Measurements from ENCODE around the gene ICOS.

DNA sequence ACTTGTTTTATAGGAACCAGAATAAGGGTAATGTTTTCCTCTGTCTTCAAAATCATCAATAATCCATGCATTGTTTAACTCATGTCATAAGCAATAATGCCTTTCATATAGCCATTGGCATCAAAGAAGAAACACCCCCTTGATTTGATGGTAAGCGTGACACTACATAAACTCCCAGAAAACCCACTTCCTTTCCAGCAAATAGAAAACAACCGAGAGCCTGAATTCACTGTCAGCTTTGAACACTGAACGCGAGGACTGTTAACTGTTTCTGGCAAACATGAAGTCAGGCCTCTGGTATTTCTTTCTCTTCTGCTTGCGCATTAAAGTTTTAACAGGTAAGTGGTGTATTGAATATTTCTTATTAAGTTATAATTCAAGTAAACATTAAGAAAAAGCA lies at the start of gene ICOS:
- no peak for TF ChIP-seq EZH2phosphoT487 (IDR thresholded peaks at IDR 0.05)
- TF ChIP-seq EZH2 (IDR thresholded peaks at IDR 0.05) = no peak

Measured in neural progenitor cell (in vitro differentiated cells).